NCI-H446 (cell line): ENCODE data around the gene MTM1.
A peak's percentile ranks its signal among the peaks of the same experiment; 100 is the strongest.

Experiments used
- DNase-seq, 2 experiments: peaks; one replicate each; lab custom pipeline; 2025; lab: John Stamatoyannopoulos, UW

The MTM1 gene

DNA sequence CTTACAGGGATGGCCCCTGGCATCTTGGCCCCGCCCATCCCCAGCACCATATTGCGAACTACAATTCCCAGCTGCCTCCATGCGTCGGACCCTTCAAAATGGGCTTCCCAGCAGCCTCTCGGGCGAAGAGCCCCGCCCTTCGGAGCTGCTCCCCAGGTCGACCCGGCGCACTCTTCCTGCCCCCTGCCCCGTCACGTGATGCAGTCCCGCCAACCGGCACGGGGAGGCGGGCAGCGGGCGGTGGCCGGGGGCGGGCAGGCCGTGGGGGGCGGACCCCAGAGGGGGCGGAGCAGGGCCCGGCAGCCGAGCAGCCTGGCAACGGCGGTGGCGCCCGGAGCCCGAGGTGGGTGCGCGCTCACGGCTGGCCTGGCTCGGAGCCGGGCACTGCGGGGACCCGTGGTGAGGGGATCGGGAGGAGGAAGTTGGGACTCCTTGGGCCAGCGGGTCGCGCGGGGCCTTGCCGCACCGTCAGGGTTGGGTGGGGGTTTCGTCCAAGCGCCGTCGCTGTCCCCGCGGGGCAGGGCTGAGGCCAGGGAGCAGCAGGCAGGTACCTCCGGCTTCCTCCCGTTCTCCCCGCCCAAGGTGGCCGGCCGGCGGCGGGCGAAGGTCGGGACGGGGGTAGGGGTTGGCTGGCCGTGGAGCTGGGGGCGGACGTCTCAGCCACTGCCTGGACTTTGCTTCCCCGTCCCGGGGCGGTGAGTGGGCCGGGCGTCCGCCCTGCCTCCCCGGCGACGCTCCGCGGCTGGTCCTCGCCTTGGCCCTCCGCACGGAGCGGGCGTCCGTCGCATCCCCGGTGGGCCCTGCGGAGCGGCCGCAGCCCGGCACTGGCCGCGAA lies at the start of gene MTM1:
Gene MTM1, plus strand, starts transcription at position 302 of the 835 bp plus-strand sequence. CDS start 23,994 bp downstream, outside the sequence.
- DNase-seq: peak; percentile 71 to 93

DNA sequence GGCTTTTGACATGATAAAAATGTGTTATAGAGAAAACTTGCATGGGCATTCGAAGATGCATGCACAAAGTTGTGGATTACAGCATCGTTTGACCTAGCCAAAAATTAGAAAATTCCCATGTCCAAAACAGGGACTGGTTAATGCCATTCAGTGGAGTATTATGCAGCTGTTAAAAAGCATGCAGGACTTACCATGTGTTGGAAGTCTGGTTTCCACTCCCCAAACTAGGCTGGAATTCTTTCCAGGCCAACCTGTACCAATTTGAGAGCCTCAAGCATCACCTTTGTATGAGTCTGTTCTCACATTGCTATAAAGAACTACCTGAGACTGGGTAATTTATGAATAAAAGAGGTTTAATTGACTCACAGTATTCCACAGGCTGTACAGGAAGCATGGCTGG lies 45.9 kb upstream of the MTM1 start:
- no peak for DNase-seq

- DNase-seq: peak; percentile 20 to 59
Measured at GRCh38 chrX:150525061-150525919, 43.1 kb upstream of the MTM1 start.

GRCh38 chrX:150526692-150527091 lies 41.7 kb upstream of the MTM1 start:
- no peak for DNase-seq

- DNase-seq: no peak
Measured at GRCh38 chrX:150527108-150527507, 41.3 kb upstream of the MTM1 start.

GRCh38 chrX:150529587-150529986 lies 38.8 kb upstream of the MTM1 start:
- no peak for DNase-seq

- DNase-seq: no peak
Measured at GRCh38 chrX:150530821-150531220, 37.6 kb upstream of the MTM1 start.

DNA sequence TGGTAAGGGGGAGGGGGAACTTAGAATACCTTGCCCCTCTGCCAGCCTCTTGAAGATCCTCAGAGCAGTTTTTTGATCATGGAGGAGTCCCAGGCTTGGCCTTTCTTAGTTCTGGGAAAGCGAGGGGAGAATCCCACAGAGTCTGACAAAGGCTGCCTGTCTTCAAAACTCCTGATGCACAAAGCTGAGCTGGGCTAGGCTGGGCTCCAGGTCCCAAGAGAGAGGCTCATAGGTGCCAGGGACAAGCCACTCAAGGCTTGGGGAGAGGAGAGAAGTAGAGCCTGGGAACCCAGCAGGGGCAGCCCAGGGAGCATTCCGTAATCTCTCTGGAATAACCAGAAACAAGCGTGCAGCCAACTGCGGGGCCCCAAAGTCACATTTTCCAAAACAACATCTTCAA lies 37.0 kb upstream of the MTM1 start:
- no peak for DNase-seq

GRCh38 chrX:150533863-150534262 lies 34.6 kb upstream of the MTM1 start:
- DNase-seq: no peak

- no peak for DNase-seq
Measured at GRCh38 chrX:150536455-150537116, 31.8 kb upstream of the MTM1 start.

DNA sequence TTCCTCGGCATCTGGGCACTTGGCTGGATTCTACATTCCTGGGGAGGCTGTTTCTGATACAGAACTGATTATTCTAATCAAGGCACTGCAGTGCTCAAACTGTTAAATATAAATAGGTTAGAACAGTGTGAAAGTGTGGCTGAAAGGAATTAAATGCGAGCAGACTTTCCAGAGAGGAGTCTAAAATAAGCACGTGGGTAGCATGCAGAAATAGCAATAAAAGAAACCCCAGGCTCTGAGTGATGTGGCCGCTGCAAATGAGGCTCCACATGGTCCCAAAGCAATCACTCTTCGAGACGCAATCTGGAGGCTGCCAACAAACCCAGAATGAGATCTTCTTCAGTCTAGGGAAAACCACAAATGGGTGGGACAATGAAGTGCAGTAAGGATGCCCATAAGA lies 30.6 kb upstream of the MTM1 start:
- DNase-seq: no peak

GRCh38 chrX:150540965-150541364 lies 27.5 kb upstream of the MTM1 start:
- no peak for DNase-seq

GRCh38 chrX:150542846-150543229 lies 25.6 kb upstream of the MTM1 start:
- no peak for DNase-seq

DNA sequence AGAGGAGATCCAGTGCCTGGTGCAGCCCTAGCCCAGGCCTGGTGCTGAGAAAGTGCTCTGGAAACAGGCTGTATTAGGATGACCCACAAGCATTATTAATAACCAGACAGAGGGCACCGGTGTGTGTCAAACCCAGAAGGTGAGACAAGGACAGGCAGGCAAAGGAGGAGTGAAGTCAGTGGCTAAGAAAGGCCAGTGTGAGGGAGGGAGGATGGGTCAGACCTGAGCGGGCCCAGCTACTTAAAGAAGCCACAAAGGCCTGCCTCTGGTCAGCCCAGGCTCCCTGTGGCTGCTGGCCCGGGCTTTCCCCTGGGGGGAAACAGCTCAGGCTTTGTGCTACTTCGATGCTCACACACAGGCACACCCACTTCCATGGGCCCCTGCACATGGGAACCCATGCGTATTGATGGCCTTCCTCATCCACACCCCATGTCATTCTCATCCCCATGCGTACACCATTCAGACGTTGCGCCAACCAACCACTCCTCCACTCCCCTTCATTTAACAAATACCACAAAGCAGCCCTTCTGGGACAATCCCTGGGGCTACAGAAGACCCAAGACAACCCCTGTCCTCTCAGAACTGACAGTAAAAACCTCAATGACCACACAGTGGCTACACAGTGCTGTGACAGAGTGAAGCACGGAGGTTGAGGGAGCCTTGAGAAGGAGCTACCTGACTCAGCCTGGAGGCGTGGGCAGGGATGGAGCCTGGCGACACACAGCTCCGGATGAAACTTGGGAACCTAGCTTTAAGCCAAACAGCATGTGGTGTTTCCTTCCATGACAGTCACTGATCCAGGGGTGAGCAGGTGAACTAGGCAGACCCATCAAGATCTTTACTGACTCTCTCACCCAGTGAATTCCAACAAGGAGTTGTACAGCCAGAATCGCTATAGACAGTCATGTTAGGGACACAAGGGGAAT lies 24.9 kb upstream of the MTM1 start:
- no peak for DNase-seq

DNA sequence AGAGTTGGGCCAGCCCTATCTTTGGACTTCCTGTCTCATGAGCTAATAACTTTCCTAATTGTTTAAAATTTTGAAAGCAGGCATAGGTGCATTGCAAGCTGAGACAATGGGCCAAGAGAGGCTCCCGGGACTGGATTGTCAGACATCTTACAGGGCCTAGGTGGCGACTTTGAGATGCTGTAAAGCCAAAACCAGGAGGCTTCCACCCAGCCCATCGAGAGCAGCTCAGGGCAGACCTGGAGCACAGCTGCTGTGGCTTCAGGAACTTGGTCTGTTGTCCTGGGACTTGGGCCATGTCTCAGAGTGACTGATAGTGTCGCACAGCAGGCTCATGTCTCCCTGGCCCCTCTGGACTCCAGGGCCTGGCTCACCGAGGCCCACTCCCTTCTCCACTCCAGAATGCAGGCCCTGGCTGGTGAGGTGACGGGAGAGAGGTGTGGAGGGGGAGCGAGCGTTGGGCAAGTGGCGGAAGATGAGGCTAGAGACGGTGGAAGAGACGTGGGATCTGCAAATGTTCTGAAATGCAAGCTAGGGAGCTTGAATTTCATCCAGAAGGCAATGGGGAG lies 24.1 kb upstream of the MTM1 start:
- DNase-seq: no peak

DNA sequence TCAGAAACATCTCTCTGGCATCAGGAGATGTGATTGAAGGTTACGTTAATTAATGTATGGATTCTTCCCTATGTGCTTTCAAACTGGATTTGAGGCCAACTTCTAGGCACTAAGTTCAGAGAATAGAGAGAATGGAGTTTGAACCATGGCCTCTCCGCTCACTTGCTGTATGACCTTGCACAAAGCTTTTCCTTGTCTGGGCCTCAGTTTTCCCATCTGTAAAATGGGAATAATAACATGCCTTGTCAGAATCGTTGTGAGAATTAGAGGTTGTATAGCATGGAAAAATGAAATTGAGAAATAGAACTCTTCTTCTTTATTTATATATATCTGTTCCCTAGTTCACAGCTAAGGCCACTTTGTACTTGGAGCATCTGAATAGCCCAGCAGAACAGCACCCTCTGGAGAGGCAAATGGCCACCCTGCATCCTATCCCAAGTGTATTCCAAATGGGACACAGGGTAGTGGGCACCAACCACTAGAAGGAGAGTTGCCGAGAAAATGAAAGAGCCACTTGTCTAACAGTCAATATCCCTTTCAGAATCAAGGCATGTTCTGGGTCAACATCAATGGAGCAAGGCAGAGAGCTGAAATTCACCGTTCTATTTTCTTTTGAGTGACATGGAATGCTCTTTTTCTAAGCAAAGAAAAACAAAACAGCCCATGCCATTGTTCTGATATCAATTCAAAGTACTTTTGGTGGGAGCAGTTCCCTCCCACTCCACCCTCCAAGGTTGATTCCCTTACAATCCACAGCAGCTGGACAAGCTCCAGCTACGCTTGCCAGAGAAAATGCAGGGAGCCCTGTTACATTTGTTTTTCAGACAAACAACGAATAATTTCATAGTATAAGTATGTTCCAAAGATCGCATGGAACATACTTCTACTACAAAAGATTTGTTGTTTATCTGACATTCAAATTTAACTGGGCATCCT lies 23.3 kb upstream of the MTM1 start:
- no peak for DNase-seq

DNA sequence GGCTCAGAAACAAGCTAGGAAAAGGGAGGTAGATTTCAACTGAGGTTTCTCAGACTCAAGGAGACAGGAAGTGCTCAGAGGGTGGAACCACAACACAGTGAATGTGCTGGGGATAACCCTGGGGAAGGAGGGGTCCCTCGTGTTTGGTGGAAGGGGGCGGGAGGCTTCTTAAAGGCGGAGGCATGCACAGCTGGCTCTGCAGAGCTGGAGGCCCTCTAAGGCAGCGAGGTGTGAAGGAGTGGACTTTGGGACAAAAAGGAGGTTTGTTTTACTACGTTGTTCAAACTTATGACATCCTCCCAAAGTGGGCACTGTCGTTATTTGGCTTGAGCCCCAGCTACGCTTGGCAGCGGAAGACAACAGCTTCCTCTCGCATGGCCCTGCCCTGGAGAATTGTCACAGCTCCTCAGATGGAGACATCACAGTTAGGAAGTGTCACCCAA lies 21.7 kb upstream of the MTM1 start:
- DNase-seq: no peak

- DNase-seq: no peak
Measured at GRCh38 chrX:150547375-150548115, 20.9 kb upstream of the MTM1 start.

DNA sequence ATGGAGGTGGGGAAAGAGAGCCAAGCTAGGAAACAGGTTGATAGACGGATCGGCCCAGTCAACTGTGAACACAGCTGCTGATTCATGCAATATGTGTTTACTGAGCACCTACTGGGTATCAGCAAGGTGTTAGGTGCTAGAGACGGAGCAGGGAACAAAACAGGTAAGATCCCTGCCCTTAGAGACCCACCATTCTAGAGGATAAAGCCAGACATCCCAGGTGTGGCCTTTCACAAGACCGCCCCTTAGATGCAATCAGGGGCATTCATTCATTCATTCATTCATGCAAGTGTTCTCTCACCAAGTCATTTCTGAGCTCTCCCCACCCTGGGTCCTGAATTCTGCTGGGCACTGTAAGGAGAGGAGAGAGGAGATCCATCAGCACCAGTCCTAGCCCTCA lies 20.2 kb upstream of the MTM1 start:
- DNase-seq: no peak
